Measurements from ENCODE around the gene YBEY. TPM values are rescaled to one million over a fixed set of nuclear protein-coding genes. Genes with fewer than 3 reads are reported as not detected.
A peak's percentile ranks its signal among the peaks of the same experiment; 100 is the strongest.

The YBEY gene
- total and polyA plus RNA-seq, 2 of the 13 experiments (the other 11 are each of a cell fraction or from before 2014, with no cell fraction given), result 6.5 to 8.9 TPM

GRCh38 chr21:46324390-46325072 lies 38.4 kb downstream of the YBEY start (continued):
- TF ChIP-seq BRF2 (CRISPR knock-in tag; IDR thresholded peaks at IDR 0.05) (0 out of 2 replicates have a peak, but pooled peaks have one; percentile 51), ZSCAN31 (CRISPR knock-in tag; IDR thresholded peaks at IDR 0.05; ENCODE audit: low read depth) (0 out of 2 replicates have a peak, but pooled peaks have one; percentile 67), MEIS2 (CRISPR knock-in tag; IDR thresholded peaks at IDR 0.05) (0 out of 2 replicates have a peak, but pooled peaks have one; percentile 27), MXD1 (CRISPR knock-in tag; IDR thresholded peaks at IDR 0.05) (0 out of 2 replicates have a peak, but pooled peaks have one; percentile 6), ZFP37 (CRISPR knock-in tag; IDR thresholded peaks at IDR 0.05; ENCODE audit: borderline replicate concordance) (no peak), ZNF709 (CRISPR knock-in tag; IDR thresholded peaks at IDR 0.05) (no peak), ZBTB42 (CRISPR knock-in tag; IDR thresholded peaks at IDR 0.05) (peak; percentile 58; the same call in 1 of the 2 replicates), SAP130 (CRISPR knock-in tag; IDR thresholded peaks at IDR 0.05; ENCODE audit: low read depth) (peak; percentile 59), BCL3 (CRISPR knock-in tag; IDR thresholded peaks at IDR 0.05) (peak; percentile 43; the same call in 1 of the 2 replicates), E2F2 (CRISPR knock-in tag; IDR thresholded peaks at IDR 0.05; ENCODE audit: borderline replicate concordance) (peak; percentile 63; the same call in 1 of the 2 replicates), ZGPAT (CRISPR knock-in tag; IDR thresholded peaks at IDR 0.05) (no peak), ZNF567 (CRISPR knock-in tag; IDR thresholded peaks at IDR 0.05; ENCODE audit: borderline replicate concordance) (no peak), SIN3A (IDR thresholded peaks at IDR 0.05; ENCODE audit: borderline replicate concordance, low read depth, low read length) (peak; percentile 52; the same call in 1 of the 2 replicates), RFX5 (IDR thresholded peaks at IDR 0.05; ENCODE audit: low read depth, low read length) (no peak), ZNF281 (CRISPR knock-in tag; IDR thresholded peaks at IDR 0.05; ENCODE audit: borderline replicate concordance) (peak; percentile 71; the same call in 1 of the 2 replicates), ATM (IDR thresholded peaks at IDR 0.05; ENCODE audit: borderline replicate concordance) (no peak), ZNF337 (CRISPR knock-in tag; IDR thresholded peaks at IDR 0.05; ENCODE audit: borderline replicate concordance, low read depth) (0 out of 2 replicates have a peak, but pooled peaks have one; percentile 26), BATF2 (CRISPR knock-in tag; IDR thresholded peaks at IDR 0.05) (peak; percentile 54; the same call in 1 of the 2 replicates), SRSF9 (IDR thresholded peaks at IDR 0.05; ENCODE audit: borderline replicate concordance, insufficient read depth, low read depth, low read length, poor library complexity, severe bottlenecking) (no peak)
